HepG2 (cell line): ENCODE measurements around the gene ATP2B3. TPM values are rescaled to one million over a fixed set of nuclear protein-coding genes. Genes with fewer than 3 reads are reported as not detected.
A peak's percentile ranks its signal among the peaks of the same experiment; 100 is the strongest.

Source experiments
- ARID4A ChIP-seq: sonication (generic); formaldehyde crosslinking; IDR thresholded peaks from 2 replicates; pipeline ENCODE4 v1.5.0; 2020; ENCODE audit warnings: mild to moderate bottlenecking, missing genetic modification reagents, borderline replicate concordance
- CREM ChIP-seq, 2 experiments: sonication (generic) in 1 of 2; formaldehyde crosslinking in 1 of 2; IDR thresholded peaks; 2 replicates each; pipeline versions ENCODE4 v1.4.0 to v1.6.1; 2016 to 2020; ENCODE audit warnings: antibody characterized with exemption in 1 of 2, mild to moderate bottlenecking in 1 of 2, missing genetic modification reagents in 1 of 2
- DR1 ChIP-seq: sonication (generic); formaldehyde crosslinking; IDR thresholded peaks from 2 replicates; pipeline ENCODE4 v1.8.0; 2021; ENCODE audit warnings: mild to moderate bottlenecking, missing genetic modification reagents, inconsistent platforms
- JUN ChIP-seq: sonication (generic); formaldehyde crosslinking; IDR thresholded peaks from 2 replicates; pipeline ENCODE4 v1.4.0; 2020; ENCODE audit warnings: mild to moderate bottlenecking, missing genetic modification reagents
- NFIB ChIP-seq: sonication (generic); formaldehyde crosslinking; IDR thresholded peaks from 2 replicates; pipeline ENCODE4 v1.9.0; 2021; ENCODE audit warnings: missing genetic modification reagents, mild to moderate bottlenecking, borderline replicate concordance
- SP1 ChIP-seq, 2 experiments: fragments of 450-650 bp in 1 of 2; sonication (generic) in 1 of 2; formaldehyde crosslinking in 1 of 2; IDR thresholded peaks; 2 replicates each; pipeline versions ENCODE4 v1.4.0 to v1.6.1; 2016 to 2020; ENCODE audit warnings: missing genetic modification reagents in 1 of 2
- YY1 ChIP-seq: IDR thresholded peaks from 2 replicates; pipeline ENCODE4 v1.6.1; 2011; ENCODE audit warnings: low read length, low read depth, moderate library complexity, mild to moderate bottlenecking; ENCODE audit not compliant: insufficient read depth, insufficient replicate concordance
- ZNF235 ChIP-seq: sonication (generic); formaldehyde crosslinking; IDR thresholded peaks from 2 replicates; pipeline ENCODE4 v1.8.1; 2023; ENCODE audit warnings: mild to moderate bottlenecking, missing genetic modification reagents, borderline replicate concordance
- ZNF563 ChIP-seq: sonication (generic); formaldehyde crosslinking; IDR thresholded peaks from 2 replicates; pipeline ENCODE4 v1.8.0; 2022; ENCODE audit warnings: mild to moderate bottlenecking, moderate library complexity, missing genetic modification reagents
- polyA plus RNA-seq, 8 experiments: library from polyadenylated mRNA; depleted of rRNA in 3 of 8; stranded (reverse) in 7 of 8; unstranded in 1 of 8; fragments of >200 nt; fragmentation: Illumina TruSeq in 4 of 8; extraction: Trizol in 4 of 8; gene quantifications; 2 replicates each; pipeline versions ENCODE4 v1.2.1 to v1.2.3, GENCODE V29; 2011 to 2016; ENCODE audit warnings: low read depth in 4 of 8, missing spikeins in 1 of 8, mixed read lengths in 1 of 8; ENCODE audit not compliant: insufficient read depth in 1 of 8
- total RNA-seq, 5 experiments: library from RNA; depleted of rRNA; stranded (reverse); fragments of >200 nt; fragmentation: Illumina TruSeq; extraction: Trizol; gene quantifications; 2 replicates each; pipeline ENCODE4 v1.2.3, GENCODE V29; 2016; ENCODE audit warnings: low read depth in 1 of 5
- TF ChIP-seq, protein P1 (sequence below): sonication (generic); formaldehyde crosslinking; IDR thresholded peaks from 2 replicates; pipeline ENCODE4 v1.5.0; 2020; ENCODE audit warnings: mild to moderate bottlenecking, missing genetic modification reagents, borderline replicate concordance
- TF ChIP-seq, protein P2 (sequence below): conservative IDR thresholded peaks from 2 replicates; pipeline ENCODE4 v1.6.1; 2018; ENCODE audit warnings: missing genetic modification reagents
- TF ChIP-seq, protein P3 (sequence below): sonication (generic); formaldehyde crosslinking; conservative IDR thresholded peaks from 2 replicates; pipeline ENCODE4 v1.4.0; 2020; ENCODE audit warnings: missing genetic modification reagents

ATP2B3 gene
- total and polyA plus RNA-seq, 2 of the 13 experiments (the other 11 are each of a cell fraction or from before 2014, with no cell fraction given) = not detected

- TF ChIP-seq, protein P1, sequence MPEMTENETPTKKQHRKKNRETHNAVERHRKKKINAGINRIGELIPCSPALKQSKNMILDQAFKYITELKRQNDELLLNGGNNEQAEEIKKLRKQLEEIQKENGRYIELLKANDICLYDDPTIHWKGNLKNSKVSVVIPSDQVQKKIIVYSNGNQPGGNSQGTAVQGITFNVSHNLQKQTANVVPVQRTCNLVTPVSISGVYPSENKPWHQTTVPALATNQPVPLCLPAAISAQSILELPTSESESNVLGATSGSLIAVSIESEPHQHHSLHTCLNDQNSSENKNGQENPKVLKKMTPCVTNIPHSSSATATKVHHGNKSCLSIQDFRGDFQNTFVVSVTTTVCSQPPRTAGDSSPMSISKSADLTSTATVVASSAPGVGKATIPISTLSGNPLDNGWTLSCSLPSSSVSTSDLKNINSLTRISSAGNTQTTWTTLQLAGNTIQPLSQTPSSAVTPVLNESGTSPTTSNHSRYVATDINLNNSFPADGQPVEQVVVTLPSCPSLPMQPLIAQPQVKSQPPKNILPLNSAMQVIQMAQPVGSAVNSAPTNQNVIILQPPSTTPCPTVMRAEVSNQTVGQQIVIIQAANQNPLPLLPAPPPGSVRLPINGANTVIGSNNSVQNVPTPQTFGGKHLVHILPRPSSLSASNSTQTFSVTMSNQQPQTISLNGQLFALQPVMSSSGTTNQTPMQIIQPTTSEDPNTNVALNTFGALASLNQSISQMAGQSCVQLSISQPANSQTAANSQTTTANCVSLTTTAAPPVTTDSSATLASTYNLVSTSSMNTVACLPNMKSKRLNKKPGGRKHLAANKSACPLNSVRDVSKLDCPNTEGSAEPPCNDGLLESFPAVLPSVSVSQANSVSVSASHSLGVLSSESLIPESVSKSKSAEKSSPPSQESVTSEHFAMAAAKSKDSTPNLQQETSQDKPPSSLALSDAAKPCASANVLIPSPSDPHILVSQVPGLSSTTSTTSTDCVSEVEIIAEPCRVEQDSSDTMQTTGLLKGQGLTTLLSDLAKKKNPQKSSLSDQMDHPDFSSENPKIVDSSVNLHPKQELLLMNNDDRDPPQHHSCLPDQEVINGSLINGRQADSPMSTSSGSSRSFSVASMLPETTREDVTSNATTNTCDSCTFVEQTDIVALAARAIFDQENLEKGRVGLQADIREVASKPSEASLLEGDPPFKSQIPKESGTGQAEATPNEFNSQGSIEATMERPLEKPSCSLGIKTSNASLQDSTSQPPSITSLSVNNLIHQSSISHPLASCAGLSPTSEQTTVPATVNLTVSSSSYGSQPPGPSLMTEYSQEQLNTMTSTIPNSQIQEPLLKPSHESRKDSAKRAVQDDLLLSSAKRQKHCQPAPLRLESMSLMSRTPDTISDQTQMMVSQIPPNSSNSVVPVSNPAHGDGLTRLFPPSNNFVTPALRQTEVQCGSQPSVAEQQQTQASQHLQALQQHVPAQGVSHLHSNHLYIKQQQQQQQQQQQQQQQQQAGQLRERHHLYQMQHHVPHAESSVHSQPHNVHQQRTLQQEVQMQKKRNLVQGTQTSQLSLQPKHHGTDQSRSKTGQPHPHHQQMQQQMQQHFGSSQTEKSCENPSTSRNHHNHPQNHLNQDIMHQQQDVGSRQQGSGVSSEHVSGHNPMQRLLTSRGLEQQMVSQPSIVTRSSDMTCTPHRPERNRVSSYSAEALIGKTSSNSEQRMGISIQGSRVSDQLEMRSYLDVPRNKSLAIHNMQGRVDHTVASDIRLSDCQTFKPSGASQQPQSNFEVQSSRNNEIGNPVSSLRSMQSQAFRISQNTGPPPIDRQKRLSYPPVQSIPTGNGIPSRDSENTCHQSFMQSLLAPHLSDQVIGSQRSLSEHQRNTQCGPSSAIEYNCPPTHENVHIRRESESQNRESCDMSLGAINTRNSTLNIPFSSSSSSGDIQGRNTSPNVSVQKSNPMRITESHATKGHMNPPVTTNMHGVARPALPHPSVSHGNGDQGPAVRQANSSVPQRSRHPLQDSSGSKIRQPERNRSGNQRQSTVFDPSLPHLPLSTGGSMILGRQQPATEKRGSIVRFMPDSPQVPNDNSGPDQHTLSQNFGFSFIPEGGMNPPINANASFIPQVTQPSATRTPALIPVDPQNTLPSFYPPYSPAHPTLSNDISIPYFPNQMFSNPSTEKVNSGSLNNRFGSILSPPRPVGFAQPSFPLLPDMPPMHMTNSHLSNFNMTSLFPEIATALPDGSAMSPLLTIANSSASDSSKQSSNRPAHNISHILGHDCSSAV (CRISPR knock-in tag) = no peak
- TF ChIP-seq CREM (IDR thresholded peaks at IDR 0.05) (peak; percentile 53; the same call in 1 of the 2 replicates), CREM (CRISPR knock-in tag; IDR thresholded peaks at IDR 0.05) (no peak), ARID4A (peak; percentile 72; the same call in 1 of the 2 replicates), SP1 (IDR thresholded peaks at IDR 0.05) (no peak), SP1 (CRISPR knock-in tag; IDR thresholded peaks at IDR 0.05) (peak; percentile 80), JUN (CRISPR knock-in tag) (no peak), YY1 (peak; percentile 87), DR1 (no peak), ZNF235 (no peak), NFIB (no peak), ZNF563 (no peak)
- TF ChIP-seq, protein P2, sequence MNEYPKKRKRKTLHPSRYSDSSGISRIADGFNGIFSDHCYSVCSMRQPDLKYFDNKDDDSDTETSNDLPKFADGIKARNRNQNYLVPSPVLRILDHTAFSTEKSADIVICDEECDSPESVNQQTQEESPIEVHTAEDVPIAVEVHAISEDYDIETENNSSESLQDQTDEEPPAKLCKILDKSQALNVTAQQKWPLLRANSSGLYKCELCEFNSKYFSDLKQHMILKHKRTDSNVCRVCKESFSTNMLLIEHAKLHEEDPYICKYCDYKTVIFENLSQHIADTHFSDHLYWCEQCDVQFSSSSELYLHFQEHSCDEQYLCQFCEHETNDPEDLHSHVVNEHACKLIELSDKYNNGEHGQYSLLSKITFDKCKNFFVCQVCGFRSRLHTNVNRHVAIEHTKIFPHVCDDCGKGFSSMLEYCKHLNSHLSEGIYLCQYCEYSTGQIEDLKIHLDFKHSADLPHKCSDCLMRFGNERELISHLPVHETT (CRISPR knock-in tag) = no peak
- TF ChIP-seq, protein P3, sequence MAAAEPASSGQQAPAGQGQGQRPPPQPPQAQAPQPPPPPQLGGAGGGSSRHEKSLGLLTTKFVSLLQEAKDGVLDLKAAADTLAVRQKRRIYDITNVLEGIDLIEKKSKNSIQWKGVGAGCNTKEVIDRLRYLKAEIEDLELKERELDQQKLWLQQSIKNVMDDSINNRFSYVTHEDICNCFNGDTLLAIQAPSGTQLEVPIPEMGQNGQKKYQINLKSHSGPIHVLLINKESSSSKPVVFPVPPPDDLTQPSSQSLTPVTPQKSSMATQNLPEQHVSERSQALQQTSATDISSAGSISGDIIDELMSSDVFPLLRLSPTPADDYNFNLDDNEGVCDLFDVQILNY (CRISPR knock-in tag) = peak; percentile 86
Observed at GRCh38 chrX:153470411-153471363, 46.8 kb upstream of the ATP2B3 start, which contains the start of gene HAUS7 (continued).
